ENCODE data around the gene TMBIM4. TPM values are rescaled to one million over a fixed set of nuclear protein-coding genes. Genes with fewer than 3 reads are reported as not detected.
A peak's percentile ranks its signal among the peaks of the same experiment; 100 is the strongest.

The TMBIM4 gene
- total RNA-seq, 2 donors from 2014 or later = 18.7 to 21.9 TPM

DNA sequence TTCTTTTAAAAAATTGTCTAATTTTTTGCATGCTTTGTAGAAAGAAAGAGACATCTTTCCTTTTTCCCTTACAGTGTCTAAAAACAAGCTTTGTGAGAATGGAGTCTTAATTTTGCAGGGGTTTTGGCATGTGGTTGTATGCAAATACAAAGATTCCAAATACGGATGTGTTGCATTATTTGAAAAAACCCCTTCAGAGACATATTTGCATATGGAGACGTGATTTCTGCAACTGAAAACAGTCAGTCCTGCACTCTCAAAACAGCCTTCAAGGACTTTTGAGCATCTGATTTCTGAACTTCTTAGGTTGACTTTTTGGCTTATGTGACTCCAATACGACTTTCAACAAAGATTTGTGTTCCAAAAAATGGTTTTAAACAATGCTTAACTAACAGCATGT is 27.0 kb upstream of the TMBIM4 start:
- no peaks in the 10 kb centered on the region for H3K36me3 Mint-ChIP-seq (ENCODE audit: low read depth)
- peaks cover 10% of the 10 kb centered on the region for H3K4me1 Mint-ChIP-seq
- Histone ChIP-seq H3K27ac (ENCODE audit: low read depth, low read length) (no peak overlapping the region), H3K9me3 (ENCODE audit: control insufficient read depth, low read length) (peaks cover 8% of the 10 kb centered on the region), H3K36me3 (ENCODE audit: control insufficient read depth, insufficient read depth, low read length) (no peaks in the 10 kb centered on the region), H3K27me3 (ENCODE audit: control insufficient read depth, insufficient read depth, low read length, poor library complexity, severe bottlenecking) (peaks cover 1% of the 10 kb centered on the region), H3K4me1 (ENCODE audit: control insufficient read depth, insufficient read depth, low read length) (no peaks in the 10 kb centered on the region), H3K4me3 (ENCODE audit: low read length) (no peak overlapping the region), H3K9ac (ENCODE audit: extremely low read depth, low read length, poor library complexity, severe bottlenecking) (no peak overlapping the region)
- no peak for TF ChIP-seq CTCF (conservative IDR thresholded peaks at IDR 0.05)
- no peak overlapping the region for H3K27ac Mint-ChIP-seq
- H3K9me3 Mint-ChIP-seq = peaks cover 10% of the 10 kb centered on the region
- no peak overlapping the region for H3K4me3 Mint-ChIP-seq
- H3K27me3 Mint-ChIP-seq (ENCODE audit: insufficient read depth) = peaks cover 2% of the 10 kb centered on the region
- peak; percentile 14 for DNase-seq
- WGBS, 2 experiments (ENCODE audit: insufficient coverage in 1 of 2, insufficient read length in 1 of 2) = 64% methylated on average over 3 of the region's 3 CpGs

DNA sequence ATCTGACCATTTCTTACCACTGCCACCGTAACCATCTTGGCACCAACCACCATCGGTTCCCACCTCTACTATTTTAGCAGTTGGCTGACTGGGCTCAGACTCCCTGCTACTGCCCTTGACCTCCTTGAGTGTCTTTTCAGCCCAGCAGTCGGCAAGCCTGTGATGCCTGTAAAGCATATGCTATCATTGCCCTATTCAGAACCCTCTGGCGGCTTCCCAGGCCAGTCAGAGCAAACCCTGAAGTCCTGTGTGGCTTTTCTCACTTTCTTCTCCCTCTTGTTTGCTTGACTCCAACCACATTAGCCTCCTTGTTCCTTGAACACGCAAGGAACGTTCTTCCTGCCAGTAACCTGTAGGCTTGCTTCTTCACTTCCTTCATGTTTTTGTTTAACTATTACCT is 25.4 kb upstream of the TMBIM4 start:
- H3K27ac ChIP-seq (ENCODE audit: low read depth, low read length) = no peak overlapping the region
- H3K4me1 Mint-ChIP-seq = peaks cover 10% of the 10 kb centered on the region
- H3K27me3 Mint-ChIP-seq (ENCODE audit: insufficient read depth) = peaks cover 17% of the 10 kb centered on the region
- peak; percentile 46 for DNase-seq
- H3K4me1 ChIP-seq (ENCODE audit: control insufficient read depth, insufficient read depth, low read length) = no peaks in the 10 kb centered on the region
- H3K36me3 ChIP-seq (ENCODE audit: control insufficient read depth, insufficient read depth, low read length) = no peaks in the 10 kb centered on the region
- no peak overlapping the region for H3K4me3 ChIP-seq (ENCODE audit: low read length)
- WGBS, 2 experiments (ENCODE audit: insufficient coverage in 1 of 2, insufficient read length in 1 of 2) = 89 to 91% methylated on average over 6 of the region's 6 CpGs
- H3K4me3 Mint-ChIP-seq = no peak overlapping the region
- H3K27ac Mint-ChIP-seq = no peak overlapping the region
- peaks cover 5% of the 10 kb centered on the region for H3K9me3 ChIP-seq (ENCODE audit: control insufficient read depth, low read length)
- peaks cover 5% of the 10 kb centered on the region for H3K9me3 Mint-ChIP-seq
- H3K36me3 Mint-ChIP-seq (ENCODE audit: low read depth) = no peaks in the 10 kb centered on the region
- H3K9ac ChIP-seq (ENCODE audit: extremely low read depth, low read length, poor library complexity, severe bottlenecking) = no peak overlapping the region
- no peak for TF ChIP-seq CTCF (conservative IDR thresholded peaks at IDR 0.05)
- peaks cover 17% of the 10 kb centered on the region for H3K27me3 ChIP-seq (ENCODE audit: control insufficient read depth, insufficient read depth, low read length, poor library complexity, severe bottlenecking)

GRCh38 chr12:66194122-66194521 is 24.3 kb upstream of the TMBIM4 start:
- H3K27me3 ChIP-seq (ENCODE audit: control insufficient read depth, insufficient read depth, low read length, poor library complexity, severe bottlenecking) = peaks cover 28% of the 10 kb centered on the region
- DNase-seq = no peak
- Mint-ChIP-seq H3K27me3 (ENCODE audit: insufficient read depth) (peaks cover 25% of the 10 kb centered on the region), H3K9me3 (no peaks in the 10 kb centered on the region), H3K4me1 (peaks cover 10% of the 10 kb centered on the region), H3K27ac (no peak overlapping the region), H3K36me3 (ENCODE audit: low read depth) (no peaks in the 10 kb centered on the region), H3K4me3 (no peak overlapping the region)
- H3K4me1 ChIP-seq (ENCODE audit: control insufficient read depth, insufficient read depth, low read length) = no peaks in the 10 kb centered on the region
- 97 to 100% methylated on average over 1 to 2 of the region's 2 CpGs for WGBS, 2 experiments (ENCODE audit: insufficient coverage in 1 of 2, insufficient read length in 1 of 2)
- H3K9me3 ChIP-seq (ENCODE audit: control insufficient read depth, low read length) = no peaks in the 10 kb centered on the region
- H3K36me3 ChIP-seq (ENCODE audit: control insufficient read depth, insufficient read depth, low read length) = no peaks in the 10 kb centered on the region
- no peak overlapping the region for H3K4me3 ChIP-seq (ENCODE audit: low read length)
- H3K27ac ChIP-seq (ENCODE audit: low read depth, low read length) = no peak overlapping the region
- TF ChIP-seq CTCF (conservative IDR thresholded peaks at IDR 0.05) = no peak
- H3K9ac ChIP-seq (ENCODE audit: extremely low read depth, low read length, poor library complexity, severe bottlenecking) = no peak overlapping the region

Measured in endodermal cell (in vitro differentiated cells).